AG04450 (cell line): ENCODE measurements around the gene MAB21L3. TPM values are rescaled to one million over a fixed set of nuclear protein-coding genes. Genes with fewer than 3 reads are reported as not detected.

Experiments
- CTCF ChIA-PET: fragments of 300-600, 350-600 bp; formaldehyde crosslinking; extraction: SDS; loops from one replicate; lab custom pipeline; 2022; ENCODE audit warnings: antibody characterized with exemption, inconsistent platforms; lab: Charles Lee
- POLR2A ChIA-PET: fragments of 350-600 bp; formaldehyde crosslinking; extraction: SDS; loops from one replicate; lab custom pipeline; 2021; ENCODE audit warnings: antibody characterized with exemption, inconsistent platforms; lab: Yijun Ruan, JAX
- DNase-seq: peaks from one replicate; pipeline ENCODE4 v3.0.0-alpha.2; 2011; ENCODE audit warnings: low read depth, low spot score
- H3K27ac ChIP-seq: one replicate; pipeline ENCODE4 v1.5.1; 2012; ENCODE audit warnings: low read depth, low read length, control low read depth
- H3K27me3 ChIP-seq: one replicate; pipeline ENCODE4 v1.6.0; 2012; ENCODE audit warnings: low read length; ENCODE audit not compliant: control insufficient read depth, insufficient read depth
- H3K4me3 ChIP-seq: 2 replicates; pipeline ENCODE4 v1.5.1; 2011; ENCODE audit warnings: mild to moderate bottlenecking, low read depth, low read length, control low read depth
- H3K9me3 ChIP-seq: 2 replicates; pipeline ENCODE4 v1.5.1; 2012; ENCODE audit warnings: low read length; ENCODE audit not compliant: control insufficient read depth, insufficient read depth
- polyA plus RNA-seq: library from polyadenylated mRNA; depleted of rRNA; stranded (reverse); fragments of >200 nt; gene quantifications from 2 replicates; pipeline ENCODE4 v1.2.3, GENCODE V29; 2011
- TF ChIP-seq, protein P1 (sequence below): IDR thresholded peaks from 2 replicates; pipeline ENCODE4 v1.5.1; 2011; ENCODE audit warnings: low read depth, low read length, control low read depth, inconsistent platforms

MAB21L3 gene
- polyA plus RNA-seq, 1 experiment: not detected

DNA sequence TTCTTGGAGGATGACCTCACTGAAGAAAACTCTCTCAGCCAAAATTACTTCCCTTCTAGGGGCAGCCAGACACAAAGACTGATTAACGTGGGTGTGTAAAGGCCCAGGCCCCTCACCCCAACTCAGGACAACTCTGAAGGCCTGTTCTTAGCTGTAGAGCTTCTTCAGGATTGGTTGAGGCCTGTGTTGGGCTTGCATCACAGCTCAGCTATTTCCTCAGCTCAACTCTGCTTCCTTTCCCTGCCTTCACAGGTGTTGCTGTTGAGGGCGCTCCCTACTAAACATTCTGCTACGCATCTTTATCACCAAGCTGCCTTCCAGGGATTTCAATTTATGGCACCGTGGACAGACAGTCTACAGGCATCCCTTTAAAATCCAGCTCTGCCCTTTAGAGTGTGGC lies 36.8 kb downstream of the MAB21L3 start:
- no peak overlapping the region for H3K4me3 ChIP-seq
- TF ChIP-seq, protein P1, sequence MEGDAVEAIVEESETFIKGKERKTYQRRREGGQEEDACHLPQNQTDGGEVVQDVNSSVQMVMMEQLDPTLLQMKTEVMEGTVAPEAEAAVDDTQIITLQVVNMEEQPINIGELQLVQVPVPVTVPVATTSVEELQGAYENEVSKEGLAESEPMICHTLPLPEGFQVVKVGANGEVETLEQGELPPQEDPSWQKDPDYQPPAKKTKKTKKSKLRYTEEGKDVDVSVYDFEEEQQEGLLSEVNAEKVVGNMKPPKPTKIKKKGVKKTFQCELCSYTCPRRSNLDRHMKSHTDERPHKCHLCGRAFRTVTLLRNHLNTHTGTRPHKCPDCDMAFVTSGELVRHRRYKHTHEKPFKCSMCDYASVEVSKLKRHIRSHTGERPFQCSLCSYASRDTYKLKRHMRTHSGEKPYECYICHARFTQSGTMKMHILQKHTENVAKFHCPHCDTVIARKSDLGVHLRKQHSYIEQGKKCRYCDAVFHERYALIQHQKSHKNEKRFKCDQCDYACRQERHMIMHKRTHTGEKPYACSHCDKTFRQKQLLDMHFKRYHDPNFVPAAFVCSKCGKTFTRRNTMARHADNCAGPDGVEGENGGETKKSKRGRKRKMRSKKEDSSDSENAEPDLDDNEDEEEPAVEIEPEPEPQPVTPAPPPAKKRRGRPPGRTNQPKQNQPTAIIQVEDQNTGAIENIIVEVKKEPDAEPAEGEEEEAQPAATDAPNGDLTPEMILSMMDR: no peak
- no peaks in the 10 kb centered on the region for H3K9me3 ChIP-seq
- H3K27me3 ChIP-seq: peaks cover 6% of the 10 kb centered on the region
- no peak overlapping the region for H3K27ac ChIP-seq
- ChIA-PET POLR2A (no interaction called here), CTCF (interaction anchor here (2.0 to 7.4 kb wide), 4 partner anchors 9 to 427 kb away, joined by 4 to 99 read pairs (median 42); no protein-coding TSS in a partner anchor)
- DNase-seq: no peak

DNA sequence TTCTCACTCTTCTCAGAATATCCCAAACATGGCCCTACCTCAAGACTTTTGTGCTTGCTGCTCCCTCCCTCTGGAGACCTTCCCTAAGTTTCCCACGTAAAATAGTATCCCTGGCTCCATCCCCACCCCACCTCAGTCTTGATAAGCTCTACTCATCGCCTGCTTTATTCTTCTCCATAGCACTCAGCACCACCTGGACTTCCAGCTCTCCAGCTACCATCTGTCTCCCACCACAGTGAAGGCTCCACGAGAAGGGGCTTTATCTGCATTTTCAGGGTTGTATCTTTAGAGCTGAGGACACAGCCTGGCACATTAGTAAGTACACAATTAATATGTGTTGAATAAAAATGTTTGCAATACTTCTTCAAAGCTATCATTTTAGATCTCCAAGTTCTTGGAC lies 37.8 kb downstream of the MAB21L3 start:
- CTCF ChIA-PET: interaction anchor here (0.9 to 7.4 kb wide), 6 partner anchors 10 to 426 kb away, joined by 4 to 99 read pairs (median 24); no protein-coding TSS in a partner anchor
- no peak for DNase-seq
- TF ChIP-seq, protein P1: no peak

DNA sequence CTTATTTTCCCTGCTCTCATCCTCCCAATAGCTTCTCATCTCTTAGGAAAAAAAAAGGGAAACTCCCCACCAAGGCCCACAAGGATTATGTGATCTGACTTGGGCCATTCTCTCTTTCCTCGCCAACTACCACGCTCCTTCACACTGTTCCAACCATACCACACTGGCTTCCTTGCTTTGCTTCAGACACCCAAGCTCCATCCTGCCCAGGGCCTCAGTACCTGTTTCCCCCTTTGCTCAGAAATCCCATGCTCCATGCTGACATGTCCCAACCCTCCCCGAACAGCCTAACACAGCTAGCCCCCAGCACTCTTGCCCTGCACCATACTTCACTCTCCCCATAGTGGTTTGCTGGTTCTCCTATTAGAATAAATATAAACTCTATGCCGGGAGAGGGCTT lies 39.2 kb downstream of the MAB21L3 start:
- TF ChIP-seq, protein P1: no peak
- H3K27me3 ChIP-seq: peaks cover 8% of the 10 kb centered on the region
- H3K27ac ChIP-seq: no peak overlapping the region
- no peak overlapping the region for H3K4me3 ChIP-seq
- DNase-seq: no peak
- POLR2A ChIA-PET: no interaction called here
- CTCF ChIA-PET: interaction anchor here (0.6 to 7.4 kb wide), 10 partner anchors 9 to 349 kb away, joined by 3 to 99 read pairs (median 6); no protein-coding TSS in a partner anchor
- no peaks in the 10 kb centered on the region for H3K9me3 ChIP-seq

More for the DNA sequence above, 37.8 kb downstream of the MAB21L3 start:
- Histone ChIP-seq H3K4me3 (no peak overlapping the region), H3K9me3 (no peaks in the 10 kb centered on the region), H3K27me3 (peaks cover 6% of the 10 kb centered on the region), H3K27ac (no peak overlapping the region)
- POLR2A ChIA-PET: no interaction called here

DNA sequence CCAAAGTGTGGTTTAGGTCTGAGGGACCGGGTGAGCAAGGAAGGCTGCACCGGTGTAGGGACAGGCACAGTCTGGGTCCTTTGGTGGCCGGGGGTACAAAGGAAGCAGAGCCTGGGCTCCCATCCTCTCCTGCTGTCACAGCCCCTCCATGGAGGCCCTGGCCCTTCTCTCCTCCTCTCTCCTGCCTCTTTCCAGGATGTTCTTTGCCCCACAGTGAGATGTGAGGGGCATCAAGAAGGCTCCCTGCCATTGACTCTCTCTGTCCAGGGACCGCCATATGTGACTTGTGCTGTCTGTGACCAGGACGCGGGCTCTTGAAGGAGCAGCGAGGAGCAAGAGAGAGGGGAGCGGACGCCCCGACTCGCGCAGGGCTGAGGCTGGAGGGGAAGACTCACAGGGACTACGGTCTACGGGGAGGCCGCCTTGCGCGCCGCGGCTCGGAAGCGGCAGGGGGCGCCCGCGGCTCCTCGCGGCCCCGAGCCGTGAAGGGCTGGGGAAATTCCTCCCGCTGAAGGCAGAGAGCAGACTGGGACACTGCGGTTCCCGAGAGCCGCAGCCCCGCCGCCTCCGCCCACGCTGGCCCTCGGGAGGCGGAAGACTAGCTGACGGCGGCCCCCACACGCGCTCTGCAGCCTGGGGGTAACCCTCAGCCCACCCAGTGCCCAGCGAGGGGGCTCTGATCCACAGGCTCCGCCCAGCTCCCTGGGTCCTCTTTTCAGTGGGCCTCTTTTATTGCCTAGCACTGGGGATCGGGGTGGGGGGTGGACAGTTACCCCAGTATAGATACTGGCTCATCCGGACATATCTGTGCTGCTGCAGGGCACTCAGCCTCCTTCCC lies 40.8 kb downstream of the MAB21L3 start:
- peaks cover 8% of the 10 kb centered on the region for H3K27me3 ChIP-seq
- ChIA-PET POLR2A (no interaction called here), CTCF (interaction anchor here (0.6 to 5.8 kb wide), 15 partner anchors 8 to 363 kb away, joined by 3 to 70 read pairs (median 4); no protein-coding TSS in a partner anchor)
- H3K27ac ChIP-seq: no peak overlapping the region
- DNase-seq: peak; percentile 21
- TF ChIP-seq, protein P1: peak; percentile 73
- peak overlapping the region; percentile 56 for H3K4me3 ChIP-seq
- H3K9me3 ChIP-seq: no peaks in the 10 kb centered on the region

DNA sequence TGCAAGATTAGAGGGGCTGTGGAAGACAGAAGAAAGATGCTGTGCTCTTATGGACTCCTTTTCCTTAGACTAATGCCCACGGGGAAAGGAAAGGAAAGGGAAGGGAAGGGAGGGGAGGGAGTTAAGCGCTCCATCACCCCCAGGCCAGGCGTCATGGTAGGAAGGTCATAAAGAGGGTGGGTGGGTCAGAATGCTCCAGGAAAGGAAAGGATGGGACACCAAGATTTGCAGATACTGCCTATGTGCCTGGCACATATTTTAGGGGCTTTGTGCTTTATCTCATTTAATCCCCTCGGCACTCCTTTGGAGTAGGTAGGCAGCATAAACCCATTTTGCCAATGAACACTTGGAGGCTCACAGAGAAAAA lies 41.4 kb downstream of the MAB21L3 start:
- Histone ChIP-seq H3K27me3 (peaks cover 8% of the 10 kb centered on the region), H3K27ac (no peak overlapping the region), H3K9me3 (no peaks in the 10 kb centered on the region), H3K4me3 (peak overlapping the region; percentile 56)
- no peak for DNase-seq
- POLR2A ChIA-PET: no interaction called here
- TF ChIP-seq, protein P1: no peak
- CTCF ChIA-PET: interaction anchor here (0.6 to 5.8 kb wide), 14 partner anchors 9 to 363 kb away, joined by 3 to 70 read pairs (median 4); no protein-coding TSS in a partner anchor
